ENCODE measurements around the gene KCNH2.
"Not testable (repeated sequence)": the region's sequence is repeated elsewhere in the genome, so short reads cannot be mapped to it uniquely, and the experiment has no call there.

The KCNH2 gene

GRCh38 chr7:150934045-150934766, 43.9 kb downstream of the KCNH2 start:
- no peak for DNase-seq

GRCh38 chr7:150931199-150931869, 46.8 kb downstream of the KCNH2 start:
- no peak for DNase-seq

- DNase-seq = no peak
These were observed 49.6 kb downstream of the KCNH2 start for GRCh38 chr7:150928541-150928940.

GRCh38 chr7:150927956-150928344, 50.2 kb downstream of the KCNH2 start:
- no peak for DNase-seq

- no peak for DNase-seq
These were observed 50.8 kb downstream of the KCNH2 start for GRCh38 chr7:150927157-150927955.

GRCh38 chr7:150926066-150926465, 52.1 kb downstream of the KCNH2 start:
- DNase-seq = no peak

- DNase-seq = no peak
These were observed 53.7 kb downstream of the KCNH2 start for GRCh38 chr7:150924369-150924781.

- DNase-seq = no peak
These were observed 54.3 kb downstream of the KCNH2 start for GRCh38 chr7:150923802-150924201.

GRCh38 chr7:150923196-150923595, 54.9 kb downstream of the KCNH2 start:
- no peak for DNase-seq

- no peak for DNase-seq
These were observed 59.0 kb downstream of the KCNH2 start for GRCh38 chr7:150919160-150919559.

- no peak for DNase-seq
These were observed 59.7 kb downstream of the KCNH2 start for GRCh38 chr7:150918378-150918777.

GRCh38 chr7:150917969-150918368, 60.2 kb downstream of the KCNH2 start:
- DNase-seq = no peak

- no peak for DNase-seq
These were observed 61.5 kb downstream of the KCNH2 start for GRCh38 chr7:150916670-150917069.

- no peak for DNase-seq
These were observed 63.2 kb downstream of the KCNH2 start for GRCh38 chr7:150914966-150915365.

GRCh38 chr7:150914196-150914595, 63.9 kb downstream of the KCNH2 start:
- DNase-seq = no peak

GRCh38 chr7:150912427-150912826, 65.7 kb downstream of the KCNH2 start:
- DNase-seq = no peak

GRCh38 chr7:150911590-150912267, 66.4 kb downstream of the KCNH2 start:
- DNase-seq = no peak

GRCh38 chr7:150910996-150911422, 67.1 kb downstream of the KCNH2 start:
- DNase-seq = no peak

- DNase-seq = not testable (repeated sequence)
These were observed 67.7 kb downstream of the KCNH2 start for GRCh38 chr7:150910305-150910995.

GRCh38 chr7:150909200-150909995, 68.7 kb downstream of the KCNH2 start:
- DNase-seq = peak; percentile 33

- DNase-seq = no peak
These were observed 69.9 kb downstream of the KCNH2 start for GRCh38 chr7:150908173-150908572.
